Effector CD8-positive, alpha-beta T cell (primary cell): ENCODE measurements around the gene SCAND1.
A peak's percentile ranks its signal among the peaks of the same experiment; 100 is the strongest.
"Not testable (repeated sequence)": the region's sequence is repeated elsewhere in the genome, so short reads cannot be mapped to it uniquely, and the experiment has no call there.

Source experiments
- DNase-seq: peaks from one replicate; lab custom pipeline; 2025; lab: John Stamatoyannopoulos, UW
- total RNA-seq, 4 experiments: gene quantifications; one replicate each; lab custom pipeline; 2026; lab: John Stamatoyannopoulos, UW

Gene SCAND1
- total RNA-seq: 21.9 to 62.7 (median 43.1) reads per million in 4 experiments

DNA sequence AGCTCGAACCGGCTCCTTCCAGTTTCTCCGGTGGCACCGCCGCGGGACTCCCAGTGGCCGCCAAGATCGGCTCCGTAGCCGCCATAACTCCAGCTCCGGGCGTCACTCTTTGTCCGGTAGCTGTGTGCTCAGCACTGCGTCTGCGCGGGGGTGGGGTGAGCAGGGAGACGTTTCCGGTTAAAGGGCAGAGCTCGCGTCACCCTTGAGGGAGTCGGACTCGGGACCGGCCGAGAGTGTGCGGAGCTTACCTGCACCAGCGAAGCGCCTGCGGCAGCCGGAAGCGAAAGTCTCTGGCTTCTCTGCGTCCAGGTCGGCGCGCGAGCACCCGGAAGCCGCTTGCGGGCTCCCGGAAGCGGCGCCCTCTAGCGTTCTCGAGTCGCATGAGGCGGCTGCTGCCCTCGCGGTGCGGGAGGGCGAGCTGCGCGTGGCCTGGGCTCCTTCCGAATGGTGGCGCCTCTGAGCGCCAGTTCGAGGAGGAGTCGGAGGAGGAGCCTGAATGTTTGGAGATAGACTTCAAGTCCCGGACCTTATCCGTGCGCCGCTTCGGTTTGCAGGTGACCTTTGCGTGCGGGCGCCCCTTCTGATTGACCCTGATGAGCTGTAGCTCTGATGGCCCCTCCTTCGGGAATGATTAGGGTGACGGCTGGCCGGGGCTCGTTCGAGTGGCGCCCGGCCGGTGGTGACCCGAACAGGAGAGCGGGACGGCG is at the start of gene SCAND1:
SCAND1 (minus strand) TSS at position 303 of the 707 bp plus-strand sequence; CDS start at position 85, 218 bp downstream.
- peak; percentile 92 for DNase-seq

DNA sequence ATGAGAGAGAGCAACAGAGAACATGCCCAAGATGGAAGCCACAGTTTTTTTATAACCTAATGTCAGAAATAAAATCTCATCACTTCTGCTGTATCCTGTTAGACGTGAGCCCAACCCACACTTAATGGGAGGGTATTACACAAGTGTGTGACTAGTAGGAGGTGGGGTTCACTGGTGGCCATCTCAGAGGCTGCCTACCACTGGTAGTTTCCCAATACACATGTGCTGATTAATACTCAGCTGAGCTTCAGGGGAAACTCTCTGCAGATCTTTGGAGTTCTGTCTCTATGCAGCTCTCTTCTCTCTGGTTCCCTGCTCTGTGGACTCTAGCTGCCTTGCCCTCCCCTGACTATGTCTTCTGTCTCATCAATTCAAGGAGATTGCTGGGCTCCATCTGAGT is 49.7 kb upstream of the SCAND1 start:
- no peak for DNase-seq

DNA sequence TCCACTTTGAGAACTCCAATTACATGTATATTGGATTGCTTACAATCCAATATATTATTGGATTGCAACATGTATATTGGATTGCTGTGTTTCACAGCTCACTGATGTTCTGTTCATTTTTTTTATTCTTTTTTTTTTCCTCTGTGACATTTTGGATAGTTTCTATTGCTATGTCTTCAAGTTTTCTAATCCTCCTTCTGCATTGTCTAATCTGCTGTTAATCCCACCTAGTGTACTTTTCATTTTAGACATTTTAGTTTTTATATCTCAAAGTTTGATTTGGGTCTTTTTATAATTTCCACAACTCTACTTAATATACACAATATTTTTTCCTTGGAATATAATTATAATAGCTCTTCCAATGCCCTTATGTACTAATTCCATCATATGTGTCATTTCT is 48.6 kb upstream of the SCAND1 start:
- DNase-seq: no peak

DNA sequence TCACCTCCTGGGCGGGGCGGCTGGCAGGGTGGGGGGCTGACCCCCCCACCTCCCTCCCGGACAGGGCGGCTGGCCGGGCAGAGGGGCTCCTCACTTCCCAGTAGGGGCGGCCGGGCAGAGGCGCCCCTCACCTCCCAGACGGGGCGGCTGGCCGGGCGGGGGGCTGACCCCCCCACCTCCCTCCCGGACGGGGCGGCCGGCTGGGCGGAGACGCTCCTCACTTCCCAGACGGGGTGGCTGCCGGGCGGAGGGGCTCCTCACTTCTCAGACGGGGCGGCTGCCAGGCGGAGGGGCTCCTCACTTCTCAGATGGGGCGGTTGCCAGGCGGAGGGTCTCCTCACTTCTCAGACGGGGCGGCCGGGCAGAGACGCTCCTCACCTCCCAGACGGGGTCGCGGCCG is 47.0 kb upstream of the SCAND1 start:
- not testable (repeated sequence) for DNase-seq

DNA sequence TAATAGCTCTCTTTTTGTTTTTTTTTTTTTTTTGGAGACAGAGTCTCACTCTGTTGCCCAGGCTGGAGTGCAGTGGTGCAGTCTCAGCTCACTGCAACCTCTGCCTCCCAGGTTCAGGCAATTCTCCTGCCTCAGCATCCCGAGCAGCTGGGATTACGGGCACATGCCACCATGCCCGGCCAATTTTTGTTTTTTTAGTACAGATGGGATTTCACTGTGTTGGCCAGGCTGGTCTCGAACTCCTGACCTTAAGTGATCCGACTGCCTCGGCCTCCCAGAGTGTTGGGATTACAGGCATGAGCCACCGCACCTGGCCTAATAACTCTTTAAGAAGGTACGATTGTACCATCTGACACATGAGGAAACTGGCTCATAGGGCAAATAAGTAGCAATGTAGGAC is 42.2 kb upstream of the SCAND1 start:
- not testable (repeated sequence) for DNase-seq

DNA sequence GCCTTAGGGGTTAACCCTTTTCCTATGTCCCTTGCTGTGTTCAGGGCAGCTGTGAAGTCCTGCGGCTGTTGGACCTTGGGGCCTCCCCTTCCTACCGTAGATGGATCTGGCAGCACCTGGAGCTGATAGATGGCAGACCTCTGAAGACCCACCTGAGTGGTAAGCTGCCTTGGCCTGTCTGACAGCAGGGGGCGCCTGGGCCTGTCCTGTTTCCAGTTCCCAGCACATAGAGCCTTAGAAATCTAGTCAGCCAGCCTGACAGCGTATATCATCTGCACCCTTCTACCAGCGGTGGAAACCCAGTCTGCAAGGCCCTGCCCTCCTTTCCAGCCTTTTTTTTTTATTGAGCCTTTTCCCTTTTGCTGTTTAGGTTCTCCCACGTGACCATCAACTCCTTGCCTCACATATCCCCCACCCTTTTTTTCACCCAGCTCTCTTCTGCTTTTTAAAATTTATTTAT is 40.7 kb upstream of the SCAND1 start:
- peak; percentile 68 for DNase-seq

DNA sequence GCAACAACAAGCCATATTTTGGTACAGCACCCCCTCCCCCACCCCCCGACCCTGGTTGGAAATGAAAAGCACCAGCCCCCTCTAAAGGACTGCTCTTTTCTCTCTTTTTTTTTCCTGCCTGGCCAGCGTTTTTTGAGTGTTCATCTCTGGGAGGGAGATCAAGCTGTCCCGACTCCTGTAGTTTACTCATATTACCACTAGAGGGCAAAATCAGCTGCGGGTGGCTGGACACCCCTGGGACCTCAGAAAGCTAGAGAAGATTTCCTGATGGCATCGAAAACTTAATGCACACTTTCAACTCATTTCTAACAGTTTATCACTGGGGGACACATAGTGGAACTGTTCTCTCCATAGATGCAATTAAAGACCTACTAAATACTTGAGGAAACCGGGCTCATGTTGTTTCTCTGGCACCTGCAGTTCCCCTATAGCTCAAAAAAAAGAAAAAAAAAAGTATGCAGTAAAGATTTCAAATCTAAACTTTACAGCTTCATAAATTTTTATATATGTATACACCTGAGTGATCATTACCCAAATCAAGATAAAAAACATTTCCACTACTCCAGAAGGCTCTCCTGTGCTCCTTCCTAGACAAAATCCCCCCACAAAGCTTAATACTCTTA is 38.5 kb upstream of the SCAND1 start:
- DNase-seq: peak; percentile 9

DNA sequence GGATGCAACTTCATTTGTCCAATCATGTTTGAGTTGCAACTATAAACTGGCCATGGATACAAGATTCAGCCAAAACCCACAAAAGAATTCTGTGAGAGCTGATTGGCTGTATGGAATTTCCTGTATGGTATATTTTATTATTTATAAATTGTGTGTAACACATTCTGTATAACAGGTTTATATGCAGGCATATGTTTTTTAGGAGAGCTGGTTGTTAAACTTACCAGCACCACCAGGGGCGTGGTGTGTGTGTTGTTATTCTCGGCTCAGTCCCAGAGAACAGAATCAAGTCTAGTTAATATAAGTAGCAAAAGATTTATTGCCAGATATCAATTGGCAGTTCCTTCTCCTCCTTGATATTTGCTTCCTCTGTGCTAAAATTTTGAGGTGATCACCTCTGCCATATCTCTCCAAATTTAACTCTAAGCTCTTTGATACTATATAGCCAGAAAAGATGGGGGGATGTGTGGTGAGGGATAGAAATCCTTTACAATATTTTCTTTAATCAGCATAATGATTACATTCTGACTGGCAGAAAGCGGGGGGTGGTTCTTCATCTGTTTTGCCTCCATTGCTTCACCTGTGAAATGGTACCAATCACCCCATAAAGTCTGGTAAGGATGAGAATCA is 37.0 kb upstream of the SCAND1 start:
- no peak for DNase-seq

DNA sequence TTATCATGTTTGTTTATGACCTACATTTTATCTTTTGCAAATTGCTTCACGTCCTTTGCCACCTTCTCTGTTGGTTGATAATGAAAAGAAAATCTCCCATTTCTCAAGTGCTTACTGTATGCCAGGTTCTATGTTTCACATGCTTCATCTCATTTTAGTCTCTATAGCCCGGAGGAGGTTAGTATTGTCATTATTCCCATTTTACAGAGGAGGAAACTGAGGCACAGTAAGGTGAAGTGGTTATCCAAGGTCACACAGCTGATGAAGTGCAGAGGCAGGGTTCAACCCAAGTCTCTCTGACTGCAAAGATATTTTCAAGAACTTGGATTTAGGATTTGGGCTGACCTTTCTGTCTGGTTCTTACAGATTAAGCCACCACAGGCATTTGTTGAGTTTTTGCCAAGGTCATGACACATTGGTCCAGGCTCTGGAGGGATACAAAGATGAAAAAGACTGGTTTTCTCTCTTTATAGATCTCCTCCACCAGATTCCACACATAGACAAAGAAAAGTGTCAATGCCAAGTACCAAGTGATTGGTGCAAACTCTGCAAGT is 34.7 kb upstream of the SCAND1 start:
- no peak for DNase-seq

DNA sequence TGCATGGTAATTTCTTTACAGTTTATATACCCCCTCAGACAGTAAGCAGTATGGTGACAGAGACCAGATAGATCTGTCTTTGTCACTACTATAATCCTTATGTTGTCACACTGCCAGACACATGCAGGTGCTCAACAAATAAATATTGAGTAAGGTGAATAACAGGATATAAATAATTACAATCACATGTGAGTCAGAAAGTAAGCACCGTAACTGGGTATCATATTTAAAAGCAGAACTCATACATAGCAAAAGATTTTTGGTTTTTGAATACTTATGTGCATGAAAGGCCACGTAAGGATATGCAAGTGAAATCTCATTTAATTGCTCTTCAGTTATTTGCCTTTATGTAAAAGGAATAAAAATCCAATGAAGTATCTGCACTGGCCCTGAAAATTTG is 31.5 kb upstream of the SCAND1 start:
- DNase-seq: no peak

DNA sequence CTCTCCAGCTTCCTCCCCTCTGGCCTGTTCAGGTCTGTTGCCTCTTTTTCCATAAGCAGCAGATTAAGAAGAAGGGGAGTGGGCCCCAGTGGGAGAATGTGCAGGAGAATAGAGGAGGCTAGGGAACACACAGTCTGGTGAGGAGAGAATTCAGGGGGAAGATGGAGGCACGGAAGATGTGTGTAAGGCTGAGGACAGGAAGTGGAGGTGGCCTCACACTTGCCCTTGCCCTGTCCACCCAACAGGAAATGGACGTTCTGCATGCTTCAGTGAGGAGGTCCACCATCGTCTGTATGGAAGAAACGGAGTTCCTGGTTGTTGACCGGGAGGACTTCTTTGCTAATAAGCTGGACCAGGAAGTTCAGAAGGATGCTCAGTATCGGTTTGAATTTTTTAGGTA is 30.1 kb upstream of the SCAND1 start:
- no peak for DNase-seq

DNA sequence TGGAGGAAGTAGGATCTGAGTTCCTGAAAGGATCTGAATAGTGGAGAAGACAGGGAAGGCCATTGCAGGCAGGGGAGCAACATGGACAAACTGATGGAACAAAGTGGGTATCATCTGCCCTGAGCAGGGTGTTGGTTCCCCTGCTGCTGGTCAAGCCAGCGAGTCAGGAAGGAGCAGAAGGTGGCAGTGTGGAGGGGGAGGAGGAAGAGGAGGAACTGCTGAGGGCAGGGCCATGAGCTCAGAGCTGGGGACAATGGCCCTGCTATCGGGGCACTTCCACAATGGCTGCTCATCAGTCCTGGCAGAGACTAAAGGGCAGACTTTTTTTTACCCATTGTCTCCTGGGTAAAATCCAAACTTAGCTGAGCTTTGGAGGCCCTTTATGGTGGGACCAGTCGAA is 27.7 kb upstream of the SCAND1 start:
- DNase-seq: no peak

DNA sequence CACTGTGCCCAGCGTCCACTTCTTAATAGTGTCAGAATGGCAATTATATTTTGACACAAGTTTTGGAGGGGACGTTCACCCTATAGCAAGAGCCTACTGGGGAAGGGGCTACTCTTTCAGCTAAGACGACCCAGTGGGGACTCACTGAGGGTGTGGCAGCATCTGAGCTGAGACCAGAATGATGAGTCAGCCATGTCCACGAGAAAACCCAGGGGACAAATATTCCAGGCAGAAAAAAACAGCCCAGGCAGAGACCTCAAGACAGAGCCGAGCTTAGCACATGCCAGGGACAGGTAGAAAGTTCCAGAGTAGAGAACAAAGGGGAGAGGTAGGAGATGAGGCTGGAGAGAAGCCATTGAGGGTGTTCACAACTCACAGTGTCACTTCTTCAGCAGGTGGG is 25.2 kb upstream of the SCAND1 start:
- no peak for DNase-seq

DNA sequence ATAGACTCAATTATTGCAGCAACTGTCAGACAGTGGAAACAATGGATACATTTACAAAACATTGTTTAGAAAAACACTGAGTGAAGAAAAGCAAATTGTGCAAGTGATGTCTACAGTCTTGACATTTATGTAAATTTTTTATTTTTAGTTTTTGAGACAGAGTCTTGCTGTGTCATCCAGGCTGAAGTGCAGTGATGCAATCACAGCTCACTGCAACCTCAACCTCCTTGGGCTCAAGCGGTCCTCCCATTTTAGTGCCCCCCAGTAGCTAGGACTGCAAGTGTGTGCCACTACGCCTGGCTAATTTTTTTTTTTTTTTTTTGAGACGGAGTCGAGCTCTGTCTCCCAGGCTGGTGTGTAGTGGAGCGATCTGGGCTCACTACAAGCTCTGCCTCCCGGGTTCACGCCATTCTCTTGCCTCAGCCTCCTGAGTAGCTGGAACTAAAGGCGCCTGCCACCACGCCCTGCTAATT is 23.8 kb upstream of the SCAND1 start:
- no peak for DNase-seq

DNA sequence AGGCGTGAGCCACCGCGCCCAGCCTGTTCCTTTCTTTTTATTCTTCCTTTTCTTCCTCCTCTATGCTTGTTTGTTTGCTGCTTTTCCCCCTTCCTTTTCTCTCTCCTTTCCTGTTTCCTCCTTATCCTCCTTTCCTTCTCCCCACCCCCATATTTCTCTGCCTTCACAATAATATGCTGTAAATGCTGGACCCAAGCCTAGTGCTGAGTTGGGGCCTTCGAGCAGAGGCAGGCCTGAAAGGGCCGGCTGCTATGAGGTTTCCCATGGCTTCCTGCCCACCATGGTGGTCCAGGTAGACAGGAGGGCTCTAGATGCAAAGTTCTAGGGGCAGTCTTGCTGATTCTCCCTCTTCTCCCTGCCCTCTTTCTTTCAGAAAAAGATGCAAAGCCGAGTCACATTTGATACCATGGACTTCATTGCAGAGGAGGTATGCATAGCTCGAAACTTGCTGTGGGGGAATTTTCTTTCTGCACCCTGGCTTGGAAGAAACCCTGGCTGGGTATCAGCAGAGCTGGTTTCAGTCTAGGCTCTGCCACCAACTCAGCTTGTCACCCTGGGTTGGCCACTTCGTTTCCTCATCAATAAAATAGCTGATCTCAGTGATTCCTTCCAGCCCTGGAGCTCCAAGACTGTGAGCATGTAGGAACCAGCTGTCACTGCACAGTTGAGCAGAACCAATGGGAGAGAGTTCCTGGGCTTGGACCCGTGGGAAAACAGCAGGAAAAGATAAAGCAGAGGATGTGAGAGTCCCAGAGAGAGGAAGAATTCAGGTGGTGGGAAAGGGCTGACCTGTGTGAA is 21.5 kb upstream of the SCAND1 start:
- DNase-seq: no peak

DNA sequence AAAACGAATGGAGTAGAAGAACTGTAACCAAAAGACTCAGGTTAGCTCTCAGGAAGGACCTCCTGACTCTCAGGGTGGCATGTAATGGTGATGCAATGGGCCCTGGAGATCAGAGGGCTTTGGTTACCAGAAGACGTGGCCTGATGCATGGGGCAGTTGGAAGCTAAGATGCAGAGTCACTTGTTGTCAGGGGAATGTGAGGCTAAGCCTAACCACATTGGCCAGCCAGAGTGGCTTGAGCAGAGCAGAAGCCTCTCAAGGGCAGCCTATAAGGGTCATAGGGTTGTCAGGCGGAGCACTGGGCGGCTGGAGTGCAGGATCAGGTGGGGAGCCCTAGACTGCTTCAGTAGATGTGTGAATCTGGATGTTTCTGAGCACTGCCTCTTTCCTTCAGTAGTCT is 20.0 kb upstream of the SCAND1 start:
- no peak for DNase-seq

DNA sequence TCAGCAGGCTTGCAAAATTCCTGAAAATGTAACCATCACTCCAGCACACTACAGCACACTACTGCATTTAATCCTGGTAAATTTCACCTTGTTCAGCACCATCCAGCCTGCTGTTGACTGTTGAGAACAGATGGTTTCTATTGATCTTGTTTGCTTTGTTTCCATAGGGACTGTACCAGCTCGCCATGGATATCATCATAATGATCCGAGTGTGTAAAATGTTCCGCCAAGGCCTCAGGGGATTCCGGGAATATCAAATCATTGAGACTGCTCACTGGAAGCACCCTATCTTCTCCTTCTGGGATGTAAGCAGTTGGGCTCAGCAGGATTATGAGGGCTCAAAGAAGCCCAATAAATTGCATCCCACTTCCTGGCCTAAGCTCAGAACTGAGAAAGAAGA is 18.2 kb upstream of the SCAND1 start:
- no peak for DNase-seq

DNA sequence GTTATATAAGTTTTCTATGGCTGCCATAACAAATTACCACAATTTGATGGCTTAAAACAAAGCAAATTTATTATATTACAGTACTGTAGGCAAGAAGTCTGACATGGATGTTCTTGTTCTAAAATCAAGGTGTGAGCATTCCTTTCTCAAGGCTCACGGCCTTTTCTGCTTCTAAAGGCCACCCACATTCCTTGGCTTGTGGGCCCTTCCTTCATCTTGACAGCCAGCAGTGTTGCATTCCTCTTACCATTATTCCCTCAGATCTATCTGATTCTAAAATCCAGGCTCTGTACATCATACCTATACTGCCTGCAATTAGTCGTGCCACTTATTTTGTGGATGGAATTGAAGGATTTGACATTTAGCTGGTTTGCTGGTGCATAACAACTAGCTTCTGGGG is 17.7 kb upstream of the SCAND1 start:
- no peak for DNase-seq

DNA sequence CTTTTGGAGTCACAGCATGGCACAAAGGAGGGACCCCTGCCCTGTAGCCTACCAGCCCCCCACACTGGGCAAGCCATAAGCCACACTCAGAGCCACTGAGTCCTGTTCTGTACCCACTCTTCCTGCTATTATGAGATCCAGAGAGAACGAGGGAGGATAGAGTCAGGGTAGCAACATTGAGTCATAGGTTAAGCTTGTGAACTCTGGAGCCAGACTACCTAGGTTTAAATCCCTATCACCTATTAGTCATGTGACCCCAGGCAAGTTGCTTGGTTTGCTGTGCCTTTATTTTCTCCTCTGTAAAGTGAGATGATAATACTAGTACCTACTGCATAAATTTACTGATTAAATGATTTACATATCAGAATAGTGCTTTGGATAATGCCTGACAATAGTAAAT is 14.6 kb upstream of the SCAND1 start:
- DNase-seq: no peak

DNA sequence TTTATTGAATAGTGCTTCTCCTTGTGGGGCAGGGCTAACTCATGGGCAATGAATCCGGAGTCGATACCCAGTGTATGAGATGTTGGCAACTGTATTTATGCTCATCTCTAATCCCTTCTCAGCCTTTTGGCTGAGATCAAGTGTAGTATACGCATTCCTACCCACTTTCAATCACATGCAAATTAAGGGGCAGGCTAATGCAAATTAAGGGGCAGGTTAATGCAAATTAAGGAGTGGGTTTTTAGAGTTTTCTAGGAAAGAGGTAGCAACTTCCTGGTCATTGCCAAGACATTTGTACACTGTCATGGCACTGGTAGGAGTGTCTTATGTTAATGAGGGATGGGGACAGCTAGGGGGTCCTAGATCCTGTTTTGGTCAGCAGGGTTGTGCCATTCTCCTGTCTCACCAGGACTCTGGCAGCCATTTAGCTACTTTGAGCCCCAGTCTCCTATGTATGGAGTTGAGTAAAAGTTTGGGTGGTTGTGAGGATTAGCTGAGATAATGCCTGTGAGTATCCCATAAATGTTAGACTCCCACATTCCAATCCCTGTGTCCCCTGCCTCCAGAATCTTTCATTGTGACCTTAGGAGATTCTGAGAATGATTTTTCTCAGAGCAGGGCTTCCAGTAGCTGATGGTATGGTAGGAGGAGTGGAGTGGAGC is 13.8 kb upstream of the SCAND1 start, which contains the start of gene CNBD2:
CNBD2 (plus strand) TSS at position 612 of the 662 bp plus-strand sequence. CDS start 173 bp downstream, outside the sequence.
- DNase-seq: no peak

DNA sequence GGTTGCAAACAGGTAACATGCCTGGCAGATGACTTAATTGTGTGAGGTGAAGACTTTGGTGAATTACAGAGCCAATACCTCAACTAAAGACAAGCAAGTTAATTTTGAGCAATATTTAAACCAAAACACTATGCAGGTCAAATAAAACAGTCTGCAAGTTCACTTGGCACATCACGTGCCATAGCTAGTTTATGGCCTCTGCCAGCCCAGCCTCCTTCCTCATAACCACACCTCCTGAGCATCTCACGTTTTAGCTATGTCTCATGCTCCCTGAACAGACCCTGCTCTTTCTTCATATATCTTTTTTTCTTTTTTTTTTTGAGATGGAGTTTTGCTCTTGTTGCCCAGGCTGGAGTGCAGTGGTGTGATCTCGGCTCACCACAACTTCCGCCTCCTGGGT is 9.6 kb upstream of the SCAND1 start:
- no peak for DNase-seq
